M059J (cell line): ENCODE results near the gene LRPPRC. TPM values are rescaled to one million over a fixed set of nuclear protein-coding genes. Genes with fewer than 3 reads are reported as not detected.
"Not testable (repeated sequence)": the region's sequence is repeated elsewhere in the genome, so short reads cannot be mapped to it uniquely, and the experiment has no call there.

Source experiments
- DNase-seq: peaks from one replicate; pipeline ENCODE4 v3.0.0-alpha.2; 2012; ENCODE audit warnings: low read depth
- total RNA-seq: library from RNA; depleted of rRNA; stranded (reverse); fragments of >200 nt; shearing (Covaris generic); gene quantifications from 2 replicates; pipeline ENCODE4 v1.2.3, GENCODE V29; 2014; rRNA removed

LRPPRC gene
- total RNA-seq: 36.8 and 46.7 TPM in 2 replicates

DNA sequence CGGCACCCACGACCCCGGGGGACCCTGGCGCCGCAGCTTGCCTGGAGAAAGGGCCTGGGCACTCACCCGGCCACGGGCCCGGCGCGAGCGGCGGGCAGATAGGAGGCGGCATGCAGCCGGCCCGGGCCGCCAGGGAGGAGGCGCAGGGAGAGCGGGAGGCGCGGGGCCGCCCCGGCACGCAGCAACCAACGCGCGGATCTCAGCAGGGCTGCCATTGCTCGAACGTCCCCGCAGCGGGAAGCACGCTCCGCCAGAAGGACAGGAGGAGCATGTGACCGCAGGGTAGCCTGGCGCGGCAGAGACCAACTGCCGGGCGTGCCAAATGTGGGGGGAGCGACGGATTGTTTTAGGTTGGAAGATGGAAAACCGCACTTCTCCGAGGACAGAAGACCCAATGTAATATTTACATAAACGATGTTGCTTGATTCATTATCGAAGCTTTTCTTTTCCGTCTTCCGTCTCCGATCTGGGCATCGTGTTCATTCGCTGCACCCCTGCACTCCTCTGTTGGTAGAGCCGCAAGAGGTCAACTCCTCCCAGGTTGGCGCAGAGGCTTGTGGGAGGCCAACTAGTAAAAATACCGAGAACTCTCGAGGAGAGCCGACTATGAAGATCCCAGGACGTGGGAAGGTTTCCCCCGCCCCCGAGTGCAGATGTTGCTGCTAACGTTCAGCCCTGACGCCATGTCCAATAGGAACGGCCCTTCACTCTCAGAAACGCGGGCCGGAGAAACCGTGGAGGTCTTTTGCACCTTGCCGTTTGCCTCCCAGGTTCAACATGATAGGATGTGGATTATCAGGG, at the start of gene LRPPRC:
Gene LRPPRC, minus strand, starts transcription at position 257 of the 801 bp plus-strand sequence. Its CDS starts 42 bp downstream, at position 215.
- DNase-seq: peak; percentile 93

DNA sequence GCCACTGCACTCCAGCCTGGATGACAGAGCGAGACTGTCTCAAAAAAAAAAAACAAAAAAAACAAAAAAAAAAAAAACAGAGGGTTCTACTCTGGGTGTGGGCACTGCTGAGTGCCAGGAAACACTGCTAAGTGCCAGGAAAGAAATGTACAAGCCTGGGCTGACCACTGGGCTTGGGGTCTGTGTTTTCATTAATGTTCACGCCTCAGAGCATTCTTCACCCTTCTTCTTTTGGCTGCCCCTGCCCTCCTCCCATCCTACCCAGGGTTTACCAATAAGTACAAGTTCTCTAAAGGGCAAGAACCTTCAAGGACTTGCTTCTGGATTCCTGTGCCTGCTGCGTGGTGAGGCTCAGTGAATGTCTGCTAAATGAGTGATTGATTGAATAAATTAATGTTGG, 49.3 kb upstream of the LRPPRC start:
- no peak for DNase-seq

DNA sequence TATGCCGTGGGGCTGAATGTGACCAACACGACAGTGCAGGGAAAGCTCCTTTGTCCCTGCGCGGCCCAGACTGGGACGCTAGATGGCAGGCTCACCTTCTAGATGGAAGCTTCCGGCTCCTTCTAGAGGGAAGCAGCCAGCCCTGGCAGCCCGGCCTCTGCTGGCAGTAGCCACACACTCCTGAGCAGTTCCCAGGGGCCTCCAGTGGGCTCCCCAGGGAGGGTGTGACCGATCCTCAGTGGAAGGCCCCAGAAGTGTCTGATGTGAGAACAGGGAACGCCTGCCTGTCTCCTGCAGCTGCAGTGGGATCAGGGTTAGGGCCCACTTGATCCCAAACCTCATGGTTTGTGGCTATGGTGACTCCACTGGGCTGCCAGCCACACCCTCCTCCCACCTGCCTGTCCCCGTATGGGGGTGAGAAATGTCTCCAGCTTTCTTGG, 48.5 kb upstream of the LRPPRC start:
- peak; percentile 77 for DNase-seq

DNA sequence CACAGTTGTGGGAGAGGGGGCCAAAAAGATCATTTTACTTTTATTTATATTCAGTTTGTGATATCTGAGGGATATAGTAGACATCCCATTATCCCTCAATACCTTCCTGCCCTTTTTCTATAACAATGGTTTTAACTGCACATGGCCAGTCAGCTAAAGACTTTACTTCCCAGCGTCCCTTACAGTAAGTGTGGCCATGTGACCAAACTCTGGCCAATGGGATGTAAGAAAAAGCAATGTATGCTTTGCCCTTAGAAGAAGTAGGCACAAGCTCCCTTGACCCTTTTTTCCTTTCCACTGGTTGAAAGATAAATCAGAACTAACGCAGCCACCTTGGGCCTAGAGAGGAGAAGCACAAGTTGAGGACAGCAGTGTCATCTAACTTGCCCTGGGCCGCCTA, 44.6 kb upstream of the LRPPRC start:
- no peak for DNase-seq

DNA sequence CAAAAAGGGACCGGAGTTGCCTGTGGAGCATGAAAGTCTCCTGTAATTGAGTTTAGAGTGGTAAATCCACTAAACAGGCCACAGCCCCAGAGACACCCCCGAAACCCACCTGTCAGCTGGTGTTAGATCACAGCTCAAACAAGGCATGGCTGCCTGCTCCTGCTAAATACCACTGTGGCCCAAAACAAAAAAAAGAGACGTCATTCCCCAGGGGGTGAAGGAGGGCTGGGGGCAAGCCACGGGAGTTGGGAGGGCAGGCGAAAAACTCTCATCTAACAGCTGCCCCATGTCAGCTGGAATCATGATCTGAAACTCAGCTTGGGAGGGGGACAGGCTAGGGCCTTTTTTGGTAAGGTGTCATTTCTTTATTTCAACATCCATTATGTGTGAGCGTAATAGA, 42.5 kb upstream of the LRPPRC start:
- DNase-seq: no peak

DNA sequence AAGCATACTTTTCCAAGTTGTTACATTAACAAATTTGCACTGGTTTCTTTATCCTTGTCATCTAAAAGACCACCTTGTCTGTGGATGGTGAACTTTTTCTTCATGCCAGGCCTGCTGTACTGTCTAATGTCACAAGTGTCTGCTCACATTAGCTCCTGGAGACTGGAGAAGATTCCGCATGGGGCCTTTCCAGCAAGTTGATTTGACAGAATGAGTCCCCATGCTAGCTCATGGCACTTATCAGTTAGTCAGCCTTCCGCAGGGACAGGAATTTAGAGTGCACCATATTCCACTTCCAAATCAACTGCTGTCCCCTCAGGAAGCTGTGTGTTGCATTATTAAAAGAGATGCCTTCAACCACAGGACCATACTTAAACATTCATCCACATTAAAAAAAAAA, 41.4 kb upstream of the LRPPRC start:
- no peak for DNase-seq

DNA sequence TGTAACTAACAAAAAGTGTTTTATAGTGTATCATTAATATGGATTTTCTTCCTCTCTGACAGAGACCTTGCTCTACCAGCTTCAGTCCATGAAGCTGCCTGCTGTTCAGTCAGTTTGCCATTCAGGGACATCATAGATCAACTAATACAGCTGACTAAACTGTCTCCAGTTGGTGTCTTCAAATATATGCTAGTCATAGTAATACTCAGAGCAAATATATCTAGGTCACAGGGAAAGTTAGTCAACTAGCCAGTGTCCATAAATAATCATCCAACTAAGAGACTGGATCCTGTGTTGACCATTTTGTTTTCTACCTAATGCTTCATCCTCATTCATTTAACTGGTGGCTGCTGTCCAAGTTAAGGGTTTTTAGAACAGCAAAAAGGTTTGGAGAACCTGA, 38.2 kb upstream of the LRPPRC start:
- DNase-seq: no peak

DNA sequence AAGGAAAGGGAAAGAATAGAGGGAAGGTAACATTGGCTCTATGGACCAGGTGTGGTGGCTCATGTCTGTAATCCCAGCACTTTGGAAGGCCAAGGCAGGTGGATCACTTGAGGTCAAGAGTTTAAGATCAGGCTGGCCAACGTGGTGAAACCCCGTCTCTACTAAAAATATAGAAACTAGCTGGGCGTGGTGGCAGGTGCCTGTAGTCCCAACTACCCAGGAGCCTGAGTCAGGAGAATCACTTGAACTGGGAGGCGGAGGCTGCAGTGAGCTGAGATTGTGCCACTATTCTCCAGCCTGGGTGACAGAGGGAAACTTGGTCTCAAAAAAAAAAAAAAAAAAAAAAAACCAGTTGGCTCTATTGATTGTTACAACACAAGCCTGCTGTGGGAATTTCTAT, 31.3 kb upstream of the LRPPRC start:
- not testable (repeated sequence) for DNase-seq

DNA sequence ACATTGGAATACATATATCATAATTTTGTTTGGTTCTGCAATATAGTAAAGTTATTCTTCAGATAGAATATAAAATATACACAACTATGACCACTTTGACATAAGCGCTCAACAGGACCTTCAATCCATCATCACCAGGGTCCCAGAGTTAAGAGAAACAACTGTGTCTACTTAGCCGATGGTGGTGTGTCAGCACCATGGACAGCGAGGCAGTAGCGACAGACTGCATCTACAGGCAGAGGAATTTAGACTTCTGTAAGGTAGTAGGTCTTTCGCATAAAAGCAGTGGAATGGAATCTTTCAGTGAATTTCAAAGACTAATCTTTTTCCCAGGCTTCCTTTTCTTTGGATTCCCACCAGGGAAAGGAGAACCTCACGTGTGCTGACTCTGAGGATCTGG, 20.5 kb upstream of the LRPPRC start:
- peak; percentile 43 for DNase-seq

DNA sequence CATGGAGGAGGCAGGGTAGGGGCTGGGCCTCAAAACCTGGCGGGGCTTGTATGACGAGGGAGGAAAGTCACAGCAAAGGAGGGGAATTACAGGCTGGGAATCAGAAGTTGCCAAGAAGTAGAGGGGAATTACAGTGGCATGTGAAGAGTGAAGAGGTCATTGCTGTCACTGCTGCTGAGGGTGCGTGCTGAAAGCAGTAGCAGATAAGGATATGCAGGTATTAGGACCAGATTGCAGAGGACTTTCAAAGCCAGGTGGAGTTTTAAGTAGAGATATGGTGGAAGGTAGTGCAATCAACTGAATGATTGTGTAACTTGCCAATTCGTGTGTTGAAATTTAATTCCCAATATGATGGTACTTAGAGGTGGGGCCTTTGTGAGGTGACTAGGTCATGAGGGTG, 19.4 kb upstream of the LRPPRC start:
- DNase-seq: no peak

DNA sequence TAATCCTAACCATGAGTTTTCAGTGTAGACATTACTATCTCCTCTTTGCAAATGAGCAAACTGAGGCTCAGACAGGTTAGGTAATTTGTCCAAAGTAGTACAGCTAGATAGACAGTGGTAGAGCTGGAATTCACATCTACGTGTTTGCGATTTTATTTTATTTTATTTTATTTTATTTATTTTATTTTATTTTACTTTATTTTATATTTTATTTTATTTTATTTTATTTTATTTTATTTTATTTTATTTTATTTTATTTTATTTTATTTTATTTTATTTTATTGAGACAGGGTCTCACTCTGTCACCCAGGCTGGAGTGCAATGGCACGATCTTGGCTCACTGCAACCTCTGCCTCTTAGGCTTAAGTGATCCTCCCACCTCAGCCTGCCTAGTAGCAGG, 17.4 kb upstream of the LRPPRC start:
- not testable (repeated sequence) for DNase-seq

DNA sequence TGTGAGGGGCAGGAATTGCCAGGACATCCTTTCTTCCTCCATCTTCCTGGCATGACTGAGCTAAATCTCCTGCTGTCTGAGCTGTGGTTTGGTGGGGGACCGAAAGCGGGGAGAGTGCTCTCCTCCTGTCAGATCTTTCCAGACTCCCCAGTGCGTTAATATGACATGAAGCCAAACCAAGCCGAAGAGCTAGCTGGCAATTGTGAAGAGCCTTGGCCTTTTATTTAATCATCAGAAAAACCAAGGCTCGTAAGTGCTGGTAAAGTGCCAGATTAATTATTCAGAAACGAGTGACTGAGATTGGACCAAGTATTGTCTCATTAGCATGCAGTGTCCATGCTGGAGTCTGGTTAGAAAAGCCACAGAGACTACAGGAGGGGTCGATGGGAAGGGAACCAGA, 14.5 kb upstream of the LRPPRC start:
- peak; percentile 17 for DNase-seq

DNA sequence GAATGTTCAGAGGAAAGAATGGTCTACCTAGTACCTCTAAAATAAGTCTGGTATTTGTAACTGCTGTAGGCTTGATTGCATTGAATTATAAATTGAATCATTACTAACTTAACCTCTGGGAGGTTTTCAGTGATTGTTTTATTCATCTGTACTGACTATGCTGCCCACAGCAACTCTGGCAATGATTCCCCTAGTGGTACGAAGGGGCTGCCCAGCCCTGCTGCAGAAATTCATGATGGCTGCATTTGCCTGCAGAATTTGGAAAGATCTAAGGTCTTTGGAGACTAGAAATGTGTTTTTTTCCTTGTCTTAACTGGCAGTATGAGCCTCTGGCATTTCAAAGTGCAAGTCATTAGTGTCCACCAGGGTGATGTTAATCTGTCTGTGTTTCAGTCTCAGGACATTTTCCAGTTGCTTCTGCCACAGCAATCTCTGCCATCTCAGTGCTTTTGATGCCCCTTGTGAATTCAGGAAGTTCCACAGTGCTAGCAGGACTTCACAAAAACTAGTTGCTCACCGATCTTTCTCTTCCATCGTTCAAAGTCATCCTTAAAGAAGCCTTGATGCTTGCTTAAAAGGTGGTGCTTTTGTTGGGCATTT, 13.4 kb upstream of the LRPPRC start:
- no peak for DNase-seq

DNA sequence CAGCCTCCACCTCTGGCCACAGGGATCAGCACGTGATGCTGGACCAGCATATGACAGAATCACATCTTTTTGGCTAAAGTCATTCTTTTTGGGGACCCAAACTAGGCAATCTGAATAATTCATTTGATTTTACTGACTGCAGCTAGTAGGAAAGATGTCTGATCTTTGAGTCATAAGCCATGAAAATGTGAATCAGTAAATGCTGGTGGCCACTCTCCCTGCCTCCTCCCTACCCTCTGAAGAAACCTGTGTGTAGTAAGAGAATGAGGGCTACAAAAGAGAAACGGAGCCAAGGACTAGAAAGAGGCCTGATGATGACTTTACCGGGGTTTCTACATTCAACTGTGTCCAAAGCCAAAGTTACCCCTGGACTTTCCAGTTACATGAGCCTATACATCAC, 10.1 kb upstream of the LRPPRC start:
- peak; percentile 50 for DNase-seq

DNA sequence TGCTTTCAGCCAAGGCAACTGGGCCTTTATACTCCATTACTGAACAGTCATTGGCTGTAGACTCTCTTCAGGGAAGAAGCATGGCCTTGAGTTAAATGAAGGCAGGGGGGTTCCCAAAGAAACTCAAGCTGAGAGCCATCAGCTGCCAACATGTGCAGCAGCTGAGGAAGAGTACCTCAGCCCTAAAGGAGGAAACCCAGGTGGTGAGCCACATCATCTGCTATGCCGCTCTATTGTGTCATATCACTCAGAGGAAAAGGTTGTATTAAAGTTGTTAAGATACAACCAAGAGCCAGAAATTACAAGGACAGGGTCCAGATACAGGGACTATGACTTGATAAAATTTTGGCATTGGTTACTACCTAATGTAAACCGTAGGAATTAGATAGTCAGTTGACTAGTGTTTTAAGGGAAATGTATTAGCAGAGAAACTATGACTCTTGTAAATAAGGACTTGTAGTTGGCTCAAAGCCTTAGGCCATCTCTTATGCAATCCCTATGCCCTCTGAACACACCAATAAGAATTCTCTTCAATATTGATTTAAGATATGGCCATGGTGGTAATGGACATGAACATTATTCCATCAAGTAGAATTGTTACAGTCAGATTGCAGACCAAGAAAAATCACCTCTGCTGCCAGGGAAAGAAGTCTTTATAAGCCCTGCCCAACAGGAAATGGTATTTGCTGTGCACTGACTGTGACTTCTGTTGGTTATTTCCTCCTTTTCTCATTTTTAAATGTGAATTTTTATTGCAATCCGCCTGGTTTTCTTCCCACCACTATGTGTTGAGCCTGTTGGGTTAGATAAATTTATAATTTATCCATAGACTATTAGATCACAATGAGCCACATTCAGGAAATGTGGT, 9.2 kb upstream of the LRPPRC start:
- DNase-seq: no peak

DNA sequence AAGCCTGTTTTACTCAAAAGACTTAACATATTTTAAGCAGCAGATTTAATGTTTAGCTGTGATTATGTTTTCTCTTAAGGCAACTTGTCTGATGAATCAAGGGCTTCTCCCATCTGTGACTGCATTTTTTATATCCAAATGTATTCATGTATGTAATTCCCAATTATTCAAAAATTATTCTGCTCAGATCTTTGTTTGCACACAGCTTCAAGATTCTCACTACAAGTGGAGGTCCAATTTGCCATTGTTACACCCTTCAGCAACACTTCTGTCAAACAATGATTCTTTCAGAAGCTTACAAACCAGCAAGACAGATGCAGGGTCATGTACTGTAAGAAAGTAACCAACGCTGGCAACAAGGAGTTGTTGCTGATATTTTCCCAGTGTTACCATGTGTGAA, 5.9 kb upstream of the LRPPRC start:
- no peak for DNase-seq

DNA sequence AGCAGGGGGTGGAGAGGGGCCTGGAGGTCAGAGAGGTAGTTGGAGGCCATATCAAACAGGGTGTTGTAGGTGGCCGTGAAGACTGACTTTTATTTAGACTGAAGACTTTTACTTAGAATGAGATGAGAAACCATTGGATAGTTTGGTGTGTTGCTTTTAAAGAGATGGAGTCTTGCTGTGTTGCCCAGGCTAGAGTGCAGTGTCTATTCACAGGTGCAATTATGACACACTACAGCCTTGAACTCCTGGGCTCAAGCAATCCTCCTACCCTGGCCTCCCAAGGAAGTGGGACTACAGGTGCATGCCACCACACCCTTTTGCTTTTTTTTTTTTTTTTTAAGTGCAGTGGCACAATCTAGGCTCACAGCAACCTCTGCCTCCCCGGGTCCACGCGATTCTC, 2.5 kb upstream of the LRPPRC start:
- no peak for DNase-seq

DNA sequence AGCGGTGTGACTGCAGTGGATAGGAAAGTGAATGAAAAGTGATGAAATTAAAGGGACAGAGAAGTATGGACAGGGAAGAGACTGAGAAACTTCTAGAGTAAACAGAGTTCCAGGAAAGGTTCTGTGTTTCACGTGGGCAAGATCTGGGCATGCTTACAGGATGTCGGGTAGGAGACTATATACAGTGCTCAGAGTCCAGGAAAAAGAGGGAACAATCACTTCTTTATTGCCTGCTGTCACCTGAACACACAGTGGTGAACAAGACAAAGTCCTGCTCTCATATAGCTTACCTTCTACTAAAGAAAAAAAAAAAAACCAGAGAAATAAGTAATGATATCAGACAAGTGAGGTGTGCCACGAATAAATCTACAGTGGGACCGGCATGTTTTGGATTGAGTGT, 2.4 kb downstream of the LRPPRC start:
- DNase-seq: no peak

DNA sequence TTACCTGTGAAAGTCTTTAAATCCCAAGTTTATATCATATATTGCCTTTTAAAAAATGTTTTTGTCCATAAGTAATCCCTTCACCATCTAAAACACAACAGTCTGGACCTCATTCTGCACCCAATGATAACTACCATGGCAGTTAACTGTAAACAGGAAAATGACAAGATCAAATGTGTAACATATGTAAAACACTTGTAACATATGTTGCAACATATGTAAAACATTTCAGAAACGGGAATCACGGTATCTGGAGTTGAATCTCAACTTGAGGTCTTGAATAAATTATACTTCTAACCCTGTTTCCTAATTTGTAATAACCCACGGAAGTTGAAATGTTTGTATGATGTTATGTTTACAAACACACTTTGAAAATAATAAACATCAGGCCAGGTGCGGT, 6.2 kb downstream of the LRPPRC start:
- DNase-seq: no peak

DNA sequence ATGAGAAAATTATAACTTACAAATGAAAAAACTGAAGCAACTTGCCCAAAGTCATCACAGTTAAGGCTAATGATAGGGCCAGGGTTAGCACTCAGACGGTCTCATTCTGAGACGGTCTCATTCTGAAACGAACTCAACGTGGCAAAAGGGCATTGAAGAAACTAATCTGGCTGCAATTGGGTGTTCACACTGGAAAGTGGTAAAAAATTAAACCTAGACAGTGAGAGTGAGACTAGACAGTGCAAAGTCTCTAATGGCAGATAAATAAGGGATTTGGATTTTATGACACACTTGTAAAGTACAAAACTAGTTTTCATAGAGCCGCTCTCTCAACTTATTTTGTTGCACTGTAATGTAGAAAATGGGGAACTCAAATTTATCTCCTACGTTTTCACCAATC, 9.2 kb downstream of the LRPPRC start:
- DNase-seq: no peak

DNA sequence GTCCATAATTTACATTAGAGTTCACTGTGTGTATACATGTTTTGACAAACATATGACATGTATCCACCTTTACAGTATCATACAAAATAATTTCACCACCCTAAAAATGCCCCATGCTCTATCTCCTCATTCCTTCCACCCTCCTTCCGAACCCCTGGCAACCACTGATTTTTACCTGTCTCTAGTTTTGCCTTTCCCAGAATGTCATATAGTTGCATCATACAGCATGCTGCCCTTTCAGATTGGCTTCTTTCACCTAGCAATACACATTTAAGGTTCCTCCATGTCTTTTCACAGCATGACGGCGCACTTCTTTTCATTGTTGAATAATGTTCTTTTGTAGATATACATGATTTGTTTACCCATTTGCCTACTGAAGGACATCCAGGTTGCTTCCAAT, 10.4 kb downstream of the LRPPRC start:
- DNase-seq: no peak

DNA sequence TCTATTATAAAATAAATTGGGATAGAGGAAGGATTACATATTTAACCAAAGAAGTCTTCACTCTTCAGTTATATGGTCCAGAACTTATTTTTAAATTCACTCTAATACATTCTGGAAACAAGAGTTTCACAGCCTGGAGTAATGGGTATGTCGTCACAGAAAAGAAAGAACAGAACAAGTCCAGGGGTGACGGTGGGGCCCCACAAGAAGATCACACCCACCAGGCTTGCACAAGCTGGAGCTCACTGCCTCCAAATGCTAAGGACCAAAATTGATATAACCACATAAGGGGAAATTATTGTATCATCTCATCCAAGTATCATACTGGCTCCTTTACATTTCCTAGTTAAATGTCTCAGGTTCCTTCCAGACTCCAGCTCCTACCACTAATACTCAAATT, 11.3 kb downstream of the LRPPRC start:
- DNase-seq: no peak

DNA sequence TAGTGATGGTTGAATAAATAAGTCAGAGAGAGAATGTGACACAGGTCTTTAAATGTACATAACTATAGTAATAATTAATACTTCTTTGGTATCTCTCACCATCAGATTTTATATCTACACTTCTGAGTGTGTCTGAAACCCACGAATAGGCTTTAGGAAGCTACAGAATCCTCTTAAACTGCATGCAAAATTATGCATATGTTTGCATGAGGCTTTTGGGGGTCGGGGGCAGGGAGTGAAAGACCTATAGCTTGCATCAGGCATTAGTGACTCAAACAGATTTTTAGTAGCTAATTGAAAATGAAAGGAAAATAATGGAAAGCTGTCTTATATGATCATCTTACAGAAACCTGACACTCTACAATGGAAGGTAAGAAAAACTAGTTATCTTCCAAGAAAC, 14.9 kb downstream of the LRPPRC start:
- no peak for DNase-seq
